HEK293T (cell line): ENCODE measurements around the gene KCNT1.

Source experiments
- CTCF ChIA-PET: fragments of 350-600 bp; formaldehyde crosslinking; extraction: SDS; loops from one replicate; lab custom pipeline; 2021; ENCODE audit warnings: antibody characterized with exemption, inconsistent platforms; lab: Yijun Ruan, JAX
- POLR2A ChIA-PET: fragments of 350-600 bp; formaldehyde crosslinking; extraction: SDS; loops from one replicate; lab custom pipeline; 2020; ENCODE audit warnings: antibody characterized with exemption, inconsistent platforms; lab: Yijun Ruan, JAX
- DNase-seq: peaks from one replicate; pipeline ENCODE4 v3.0.0; 2012; ENCODE audit warnings: mixed read lengths; ENCODE audit errors: extremely low spot score
- ARNT ChIP-seq: fragments of 450-650 bp; IDR thresholded peaks from 2 replicates; pipeline ENCODE4 v1.6.1; 2017; ENCODE audit warnings: mild to moderate bottlenecking
- BHLHE40 ChIP-seq: fragments of 450-650 bp; IDR thresholded peaks from 2 replicates; pipeline ENCODE4 v1.6.1; 2016; ENCODE audit warnings: mild to moderate bottlenecking, moderate library complexity, borderline replicate concordance
- CTBP1 ChIP-seq: fragments of 450-650 bp; IDR thresholded peaks from 2 replicates; pipeline ENCODE4 v1.6.1; 2016; ENCODE audit warnings: borderline replicate concordance
- ELF4 ChIP-seq: fragments of 450-650 bp; IDR thresholded peaks from 2 replicates; pipeline ENCODE4 v1.6.1; 2017; ENCODE audit warnings: antibody characterized with exemption
- FOXA1 ChIP-seq: fragments of 450-650 bp; IDR thresholded peaks from 2 replicates; pipeline ENCODE4 v1.6.1; 2016; ENCODE audit warnings: mild to moderate bottlenecking
- FOXK2 ChIP-seq: fragments of 450-650 bp; IDR thresholded peaks from 2 replicates; pipeline ENCODE4 v1.6.1; 2016; ENCODE audit warnings: mild to moderate bottlenecking
- FOXM1 ChIP-seq: fragments of 450-650 bp; IDR thresholded peaks from 2 replicates; pipeline ENCODE4 v1.6.1; 2017; ENCODE audit warnings: mild to moderate bottlenecking, borderline replicate concordance
- HDGF ChIP-seq: fragments of 450-650 bp; IDR thresholded peaks from 2 replicates; pipeline ENCODE4 v1.6.1; 2017; ENCODE audit warnings: antibody characterized with exemption, borderline replicate concordance
- L3MBTL2 ChIP-seq: fragments of 450-650 bp; conservative IDR thresholded peaks from 2 replicates; pipeline ENCODE4 v1.6.1; 2016; ENCODE audit warnings: mild to moderate bottlenecking
- LEF1 ChIP-seq: fragments of 450-650 bp; IDR thresholded peaks from 2 replicates; pipeline ENCODE4 v1.6.1; 2017; ENCODE audit warnings: mild to moderate bottlenecking, borderline replicate concordance
- NFRKB ChIP-seq: fragments of 450-650 bp; IDR thresholded peaks from 2 replicates; pipeline ENCODE4 v1.6.1; 2016; ENCODE audit warnings: mild to moderate bottlenecking, moderate library complexity
- PKNOX1 ChIP-seq: fragments of 450-650 bp; IDR thresholded peaks from 2 replicates; pipeline ENCODE4 v1.6.1; 2016
- SP1 ChIP-seq: fragments of 450-650 bp; IDR thresholded peaks from 2 replicates; pipeline ENCODE4 v1.6.1; 2017
- SUZ12 ChIP-seq: fragments of 450-650 bp; IDR thresholded peaks from 2 replicates; pipeline ENCODE4 v1.6.1; 2016; ENCODE audit warnings: mild to moderate bottlenecking
- TARDBP ChIP-seq: fragments of 450-650 bp; IDR thresholded peaks from 2 replicates; pipeline ENCODE4 v1.6.1; 2016
- ZNF384 ChIP-seq: fragments of 450-650 bp; IDR thresholded peaks from 2 replicates; pipeline ENCODE4 v1.6.1; 2016

Gene KCNT1

GRCh38 chr9:135790356-135790755, 88.4 kb downstream of the KCNT1 start:
- CTCF ChIA-PET: no interaction called here

GRCh38 chr9:135790850-135791249, 88.9 kb downstream of the KCNT1 start:
- TF ChIP-seq FOXK2 (no peak), ARNT (no peak), SP1 (no peak), FOXM1 (no peak), L3MBTL2 (no peak), TARDBP (no peak), HDGF (no peak), CTBP1 (no peak), ELF4 (no peak), FOXA1 (no peak), ZNF384 (no peak), NFRKB (no peak), BHLHE40 (no peak), PKNOX1 (no peak), SUZ12 (no peak)
- ChIA-PET CTCF (no interaction called here), POLR2A (no interaction called here)
- DNase-seq: no peak

More at GRCh38 chr9:135790356-135790755, 88.4 kb downstream of the KCNT1 start:
- POLR2A ChIA-PET: no interaction called here
- no peak for DNase-seq
- no peak for TF ChIP-seq FOXM1
- no peak for TF ChIP-seq TARDBP
- no peak for TF ChIP-seq ELF4
- no peak for TF ChIP-seq ZNF384
- no peak for TF ChIP-seq PKNOX1
- TF ChIP-seq SUZ12: no peak
- no peak for TF ChIP-seq L3MBTL2
- TF ChIP-seq CTBP1: no peak
- no peak for TF ChIP-seq BHLHE40

- CTCF ChIA-PET: no interaction called here
- POLR2A ChIA-PET: no interaction called here
- no peak for TF ChIP-seq ZNF384
- DNase-seq: no peak
These were observed 89.7 kb downstream of the KCNT1 start for GRCh38 chr9:135791431-135792267.

GRCh38 chr9:135792268-135793128, 90.5 kb downstream of the KCNT1 start:
- POLR2A ChIA-PET: no interaction called here
- no peak for DNase-seq
- CTCF ChIA-PET: no interaction called here
- TF ChIP-seq HDGF (no peak), FOXM1 (no peak), BHLHE40 (no peak), FOXK2 (no peak), ZNF384 (no peak)

- TF ChIP-seq BHLHE40 (no peak), L3MBTL2 (no peak), CTBP1 (no peak), PKNOX1 (no peak), NFRKB (no peak), FOXA1 (no peak), HDGF (no peak), FOXM1 (no peak)
- DNase-seq: no peak
- ChIA-PET CTCF (no interaction called here), POLR2A (no interaction called here)
These were observed 91.5 kb downstream of the KCNT1 start for GRCh38 chr9:135793221-135794056.

- CTCF ChIA-PET: interaction anchor here (0.7 kb wide), 1 partner anchor 475 kb away, joined by 3 read pairs; no protein-coding TSS in a partner anchor
- TF ChIP-seq TARDBP: no peak
- TF ChIP-seq FOXA1: no peak
- no peak for TF ChIP-seq ZNF384
- TF ChIP-seq ELF4: no peak
- TF ChIP-seq ARNT: no peak
- TF ChIP-seq FOXM1: no peak
- TF ChIP-seq BHLHE40: no peak
- TF ChIP-seq L3MBTL2: no peak
- no peak for TF ChIP-seq PKNOX1
- no peak for TF ChIP-seq SP1
- no peak for TF ChIP-seq SUZ12
- no peak for TF ChIP-seq LEF1
- TF ChIP-seq FOXK2: no peak
- no peak for TF ChIP-seq HDGF
- no peak for TF ChIP-seq NFRKB
- no peak for TF ChIP-seq CTBP1
- DNase-seq: no peak
These were observed 92.0 kb downstream of the KCNT1 start for GRCh38 chr9:135794057-135794335.

More at GRCh38 chr9:135794057-135794335, 92.0 kb downstream of the KCNT1 start:
- POLR2A ChIA-PET: no interaction called here
